H1 (cell line): ENCODE results near the gene HIVEP2. TPM values are rescaled to one million over a fixed set of nuclear protein-coding genes. Genes with fewer than 3 reads are reported as not detected.

Experiments
- CTCF ChIA-PET: fragments of 300-600 bp; sonication (Branson Sonifier 250); formaldehyde crosslinking; loops from one replicate; lab custom pipeline; 2021; ENCODE audit not compliant: partially characterized antibody; lab: Charles Lee
- POLR2A ChIA-PET: fragments of 300-600 bp; sonication (Branson Sonifier 250); formaldehyde crosslinking; loops from one replicate; lab custom pipeline; 2021; ENCODE audit warnings: inconsistent platforms; ENCODE audit not compliant: partially characterized antibody; lab: Charles Lee
- DNase-seq, 2 experiments: peaks; one replicate each; pipeline versions ENCODE4 v3.0.0 to v3.0.0-alpha.2; 2010 to 2022; ENCODE audit warnings: low spot score in 2 of 2, low read depth in 1 of 2, mixed read lengths in 1 of 2
- FAIRE-seq: peaks from 2 replicates; lab custom pipeline; 2011; peaks lifted over from hg19 to GRCh38; lab: Jason Lieb, UNC
- H2AFZ ChIP-seq: 2 replicates; pipeline ENCODE4 v1.8.1; 2012; ENCODE audit warnings: low read length, inconsistent platforms
- H2AK5ac ChIP-seq: 2 replicates; pipeline ENCODE4 v1.6.1; 2013; ENCODE audit warnings: low read depth, low read length
- H2BK120ac ChIP-seq: replicated peaks from 2 replicates; pipeline ENCODE3; 2013; ENCODE audit warnings: low read depth, low read length, inconsistent platforms
- H2BK12ac ChIP-seq: 2 replicates; pipeline ENCODE4 v1.6.1; 2013; ENCODE audit warnings: low read depth, low read length
- H2BK15ac ChIP-seq: 2 replicates; pipeline ENCODE4 v1.6.1; 2013; ENCODE audit warnings: low read length
- H2BK20ac ChIP-seq: 2 replicates; pipeline ENCODE4 v1.6.1; 2013; ENCODE audit warnings: low read length
- H2BK5ac ChIP-seq: 2 replicates; pipeline ENCODE4 v1.6.1; 2013; ENCODE audit warnings: low read depth, low read length
- H3K14ac ChIP-seq: 2 replicates; pipeline ENCODE4 v1.6.1; 2013; ENCODE audit warnings: inconsistent platforms; ENCODE audit not compliant: insufficient read length
- H3K18ac ChIP-seq: 2 replicates; pipeline ENCODE4 v1.6.1; 2013; ENCODE audit warnings: low read length; ENCODE audit errors: extremely low read depth
- H3K23ac ChIP-seq: 2 replicates; pipeline ENCODE4 v1.6.1; 2013; ENCODE audit warnings: inconsistent platforms; ENCODE audit not compliant: insufficient read length
- H3K23me2 ChIP-seq: 2 replicates; pipeline ENCODE4 v1.6.1; 2013; ENCODE audit warnings: low read depth, low read length
- H3K27ac ChIP-seq: 2 replicates; pipeline ENCODE4 v1.6.1; 2011; ENCODE audit warnings: low read depth, low read length, inconsistent platforms
- H3K27me3 ChIP-seq, 4 experiments: replicated peaks in 1 of 4; 1 replicate in 1 of 4; 2 replicates in 3 of 4; pipeline versions ENCODE4 v1.6.1 to v1.8.1; 2011 to 2013; ENCODE audit warnings: low read length in 3 of 4, mild to moderate bottlenecking in 3 of 4, inconsistent platforms in 2 of 4, mixed read lengths in 2 of 4, moderate library complexity in 1 of 4; ENCODE audit not compliant: control insufficient read depth in 3 of 4, insufficient read depth in 3 of 4; ENCODE audit errors: extremely low read depth in 1 of 4
- H3K36me3 ChIP-seq, 4 experiments: 2 replicates each; pipeline versions ENCODE4 v1.6.1 to v1.8.1; 2011 to 2013; ENCODE audit warnings: mild to moderate bottlenecking in 4 of 4, low read length in 3 of 4, moderate library complexity in 2 of 4, control low read depth in 1 of 4, inconsistent platforms in 1 of 4; ENCODE audit not compliant: insufficient read depth in 4 of 4, control insufficient read depth in 2 of 4
- H3K4ac ChIP-seq: replicated peaks from 2 replicates; pipeline ENCODE3; 2013; ENCODE audit warnings: low read length, low read depth, mixed read lengths, inconsistent platforms; ENCODE audit not compliant: insufficient read length
- H3K4me1 ChIP-seq, 4 experiments: replicated peaks in 1 of 4; 1 replicate in 1 of 4; 2 replicates in 3 of 4; pipeline versions ENCODE4 v1.6.1 to v1.8.1; 2011 to 2013; ENCODE audit warnings: low read length in 3 of 4, inconsistent platforms in 2 of 4, mixed read lengths in 1 of 4; ENCODE audit not compliant: insufficient read depth in 4 of 4, control insufficient read depth in 3 of 4
- H3K4me2 ChIP-seq, 2 experiments: 2 replicates each; pipeline versions ENCODE4 v1.6.1 to v1.8.1; 2011 to 2013; ENCODE audit warnings: low read depth in 2 of 2, low read length in 2 of 2, control low read depth in 1 of 2, inconsistent platforms in 1 of 2, mild to moderate bottlenecking in 1 of 2; ENCODE audit not compliant: insufficient read depth in 1 of 2
- H3K4me3 ChIP-seq, 4 experiments: fragments of 200-600, 300-600 bp in 1 of 4; sonication (generic), shearing (Covaris generic), sonication (Bioruptor Twin) in 1 of 4; 2 replicates each; pipeline versions ENCODE4 v1.5.1 to v1.8.1; 2011 to 2016; ENCODE audit warnings: low read length in 4 of 4, low read depth in 3 of 4, control low read depth in 2 of 4, inconsistent platforms in 2 of 4, mild to moderate bottlenecking in 2 of 4, mixed read lengths in 1 of 4, moderate library complexity in 1 of 4; ENCODE audit not compliant: insufficient read depth in 2 of 4; ENCODE audit errors: extremely low read depth in 1 of 4
- H3K56ac ChIP-seq: replicated peaks from 2 replicates; pipeline ENCODE3; 2013; ENCODE audit warnings: low read depth, mild to moderate bottlenecking, mixed read lengths, low read length, inconsistent platforms; ENCODE audit not compliant: insufficient read length
- H3K79me1 ChIP-seq: 2 replicates; pipeline ENCODE4 v1.6.1; 2013; ENCODE audit warnings: low read depth, low read length, control low read depth
- H3K79me2 ChIP-seq, 2 experiments: 2 replicates each; pipeline versions ENCODE4 v1.6.1 to v1.8.1; 2012 to 2013; ENCODE audit warnings: low read length in 2 of 2, mild to moderate bottlenecking in 2 of 2, inconsistent platforms in 1 of 2; ENCODE audit not compliant: insufficient read depth in 2 of 2, control insufficient read depth in 1 of 2
- H3K9ac ChIP-seq, 4 experiments: replicated peaks in 1 of 4; 1 replicate in 1 of 4; 2 replicates in 3 of 4; pipeline versions ENCODE4 v1.6.1 to v1.8.1; 2011 to 2013; ENCODE audit warnings: low read depth in 3 of 4, low read length in 3 of 4, control low read depth in 2 of 4, mild to moderate bottlenecking in 2 of 4, moderate library complexity in 2 of 4, inconsistent platforms in 1 of 4; ENCODE audit errors: extremely low read depth in 1 of 4
- H3K9me3 ChIP-seq, 2 experiments: 2 replicates each; pipeline versions ENCODE4 v1.6.1 to v1.8.1; 2012 to 2013; ENCODE audit warnings: mild to moderate bottlenecking in 2 of 2, moderate library complexity in 2 of 2, control low read depth in 1 of 2, inconsistent platforms in 1 of 2, low read depth in 1 of 2, low read length in 1 of 2, mixed read lengths in 1 of 2; ENCODE audit not compliant: insufficient read depth in 2 of 2
- H4K20me1 ChIP-seq, 2 experiments: replicated peaks in 1 of 2; 2 replicates each; pipeline versions ENCODE3 to v1.8.1; 2011 to 2013; ENCODE audit warnings: inconsistent platforms in 2 of 2, low read length in 2 of 2, mild to moderate bottlenecking in 1 of 2; ENCODE audit not compliant: insufficient read depth in 2 of 2, control insufficient read depth in 1 of 2
- H4K5ac ChIP-seq: 2 replicates; pipeline ENCODE4 v1.6.1; 2013; ENCODE audit warnings: low read length, low read depth, mixed read lengths, inconsistent platforms; ENCODE audit not compliant: insufficient read length
- H4K8ac ChIP-seq: 2 replicates; pipeline ENCODE4 v1.8.0; 2013; ENCODE audit warnings: mild to moderate bottlenecking, moderate library complexity, low read length, inconsistent platforms; ENCODE audit not compliant: insufficient read depth; ENCODE audit errors: extremely low read depth
- H4K91ac ChIP-seq: replicated peaks from 2 replicates; pipeline ENCODE3; 2013; ENCODE audit warnings: low read length, mixed read lengths, inconsistent platforms; ENCODE audit not compliant: insufficient read length
- ASH2L ChIP-seq: fragments of 200-600, 300-600 bp; sonication (generic); IDR thresholded peaks from one replicate; pipeline ENCODE4 v1.7.1; 2017; ENCODE audit warnings: low read length
- POLR2AphosphoS5 ChIP-seq: IDR thresholded peaks from 2 replicates; pipeline ENCODE4 v1.6.1; 2011; ENCODE audit warnings: low read depth, low read length
- TEAD4 ChIP-seq: IDR thresholded peaks from 2 replicates; pipeline ENCODE4 v1.6.1; 2012; ENCODE audit warnings: low read depth, low read length, inconsistent platforms, mixed read lengths
- WGBS, 2 experiments: shearing (Covaris generic) in 1 of 2; methylation state at CpG; one replicate each; pipeline versions ENCODE4 v1.1.6 to v1.1.7; 2013 to 2015; ENCODE audit warnings: low lambda C conversion rate in 2 of 2, mixed read lengths in 2 of 2, inconsistent platforms in 1 of 2, low coverage in 1 of 2, missing lambda C conversion rate in 1 of 2; ENCODE audit not compliant: insufficient replicate concordance in 2 of 2, insufficient coverage in 1 of 2, insufficient read length in 1 of 2; ENCODE audit errors: extremely low coverage in 1 of 2, missing lambda C conversion rate in 1 of 2; 5-methylcytosine and 5-hydroxymethylcytosine counted together
- polyA plus RNA-seq, 7 experiments: library from polyadenylated mRNA; depleted of rRNA in 3 of 7; stranded (reverse) in 5 of 7; unstranded in 2 of 7; fragments of >200 nt in 5 of 7; fragments of 200-250 nt in 2 of 7; gene quantifications; 1 replicate in 5 of 7; 2 replicates in 1 of 7; 4 replicates in 1 of 7; pipeline versions ENCODE4 v1.2.1 to v1.2.3, GENCODE V29; 2011 to 2013; ENCODE audit warnings: missing spikeins in 2 of 7, mixed read lengths in 2 of 7
- total RNA-seq: library from RNA; stranded (reverse); fragmentation: NEBNext Ultra II Directional; extraction: Animal tissue kit (Norgen Biotek cat#: 25700); gene quantifications from 2 replicates; pipeline ENCODE4 v1.2.1, GENCODE V29; 2021

The HIVEP2 gene
- total and polyA plus RNA-seq, 2 of the 8 experiments (the other 6 are each of a cell fraction or from before 2014, with no cell fraction given), result 2.2 to 6.1 TPM

GRCh38 chr6:142845624-142846458 is 99.1 kb downstream of the HIVEP2 start:
- H4K91ac ChIP-seq, result no peak overlapping the region
- FAIRE-seq, result no peak
- H3K4me3 ChIP-seq, result peak overlapping the region in 2 of 4 experiments; percentile 17 to 32; a peak in 2 of 8 replicates
- ChIA-PET CTCF (interaction anchor here (1.1 kb wide), 1 partner anchor 10 kb away, joined by 3 read pairs; no protein-coding TSS in a partner anchor), POLR2A (no interaction called here)
- no peak overlapping the region for H2BK120ac ChIP-seq
- H2AFZ ChIP-seq, result no peak overlapping the region
- no peak overlapping the region for H4K5ac ChIP-seq
- H3K27me3 ChIP-seq, result no peaks in the 10 kb centered on the region
- TF ChIP-seq TEAD4, result 0 out of 2 replicates have a peak, but pooled peaks have one; percentile 49
- TF ChIP-seq POLR2AphosphoS5, result no peak
- TF ChIP-seq ASH2L, result peak; percentile 42
- no peaks in the 10 kb centered on the region; a peak in 1 of 8 replicates for H3K36me3 ChIP-seq
- no peak overlapping the region for H3K14ac ChIP-seq
- no peak overlapping the region for H3K4ac ChIP-seq
- H3K27ac ChIP-seq, result no peak overlapping the region
- H2AK5ac ChIP-seq, result no peak overlapping the region
- WGBS, 2 experiments, result 44% methylated on average over 23 of the region's 23 CpGs; no CpG with 5 or more reads in 1 of the 2 experiments
- H3K4me2 ChIP-seq, result peak overlapping the region; percentile 32 to 49; a peak in 3 of 4 replicates
- no peaks in the 10 kb centered on the region for H3K23me2 ChIP-seq
- no peak overlapping the region for H3K23ac ChIP-seq
- no peak overlapping the region for H3K56ac ChIP-seq
- H3K18ac ChIP-seq, result peak overlapping the region; percentile 75; the same call in 1 of the 2 replicates
- H4K8ac ChIP-seq, result peak overlapping the region; percentile 88; the same call in 1 of the 2 replicates
- no peaks in the 10 kb centered on the region; the same call in 1 of the 2 replicates for H3K79me1 ChIP-seq
- H3K79me2 ChIP-seq, result 0 out of 4 replicates have a peak, but pooled peaks cover 0 to 6% of the 10 kb centered on the region in 2 experiments
- H2BK5ac ChIP-seq, result no peak overlapping the region
- peaks cover 3 to 17% (median 13%) of the 10 kb centered on the region in 4 experiments for H3K4me1 ChIP-seq
- no peak overlapping the region for H3K9ac ChIP-seq
- H2BK12ac ChIP-seq, result no peak overlapping the region
- no peak overlapping the region for H2BK20ac ChIP-seq
- no peaks in the 10 kb centered on the region for H4K20me1 ChIP-seq
- DNase-seq, result peak in 1 of 2 experiments; percentile 62
- no peaks in the 10 kb centered on the region for H3K9me3 ChIP-seq
- H2BK15ac ChIP-seq, result no peak overlapping the region
